Esophagus muscularis mucosa (tissue), 4 donors: ENCODE results near the gene PWWP2A. TPM values are rescaled to one million over a fixed set of nuclear protein-coding genes. Genes with fewer than 3 reads are reported as not detected.

Experiments used
- DNase-seq: peaks from one replicate; pipeline ENCODE4 v3.0.0-alpha.2; 2017; ENCODE audit errors: extremely low spot score
- H3K27ac ChIP-seq, 4 donors: fragments of 200-600 bp; sonication (generic); replicated peaks in 1 of 4; 1 replicate in 3 of 4; 2 replicates in 1 of 4; pipeline ENCODE4 v1.5.1; 2016 to 2019; ENCODE audit warnings: mild to moderate bottlenecking in 1 of 4
- H3K27me3 ChIP-seq, 4 donors: fragments of 200-600 bp; sonication (generic); one replicate each; pipeline versions ENCODE4 v1.5.1 to v1.6.0; 2016 to 2019
- H3K36me3 ChIP-seq, 4 donors: fragments of 200-600 bp; sonication (generic); one replicate each; pipeline ENCODE4 v1.5.1; 2016 to 2019
- H3K4me1 ChIP-seq, 4 donors: fragments of 200-600 bp; sonication (generic); one replicate each; pipeline ENCODE4 v1.5.1; 2016 to 2019
- H3K4me3 ChIP-seq, 4 donors: fragments of 200-600 bp; sonication (generic); 1 replicate in 2 of 4; 2 replicates in 2 of 4; pipeline ENCODE4 v1.5.1; 2016 to 2019; ENCODE audit warnings: mild to moderate bottlenecking in 4 of 4, moderate library complexity in 1 of 4
- H3K9me3 ChIP-seq, 4 donors: fragments of 200-600 bp; sonication (generic); 1 replicate in 3 of 4; 2 replicates in 1 of 4; pipeline ENCODE4 v1.5.1; 2016 to 2019
- EP300 ChIP-seq: sonication (generic); formaldehyde crosslinking; IDR thresholded peaks from one replicate; pipeline ENCODE4 v1.6.1; 2017; ENCODE audit warnings: antibody characterized with exemption
- POLR2A ChIP-seq: fragments of 450-650 bp; IDR thresholded peaks from one replicate; pipeline ENCODE4 v1.6.1; 2017; ENCODE audit warnings: antibody characterized with exemption, moderate library complexity, mild to moderate bottlenecking, low read depth
- POLR2AphosphoS5 ChIP-seq, 2 donors: sonication (generic); formaldehyde crosslinking; IDR thresholded peaks; one replicate each; pipeline ENCODE4 v1.6.1; 2017; ENCODE audit warnings: antibody characterized with exemption in 2 of 2
- WGBS: methylation state at CpG from one replicate; pipeline ENCODE4 v1.1.5; 2018; 5-methylcytosine and 5-hydroxymethylcytosine counted together
- intact Hi-C: fragments of 100-400 bp; cut with DNase I; formaldehyde crosslinking; loops from one replicate; pipeline ENCODE4 v1.15.1; 2023
- total RNA-seq, 4 donors: library from RNA; depleted of rRNA; stranded (reverse); fragments of >200 nt; gene quantifications; one replicate each; pipeline versions ENCODE4 v1.1.0 to v1.2.1, GENCODE V29; 2016
- TF ChIP-seq, protein P1 (sequence below), 3 experiments: fragments of 200-600 bp in 2 of 3; fragments of 450-650 bp in 1 of 3; sonication (generic) in 2 of 3; IDR thresholded peaks; one replicate each; pipeline ENCODE4 v1.5.1; 2017 to 2019; ENCODE audit warnings: antibody characterized with exemption in 3 of 3, mild to moderate bottlenecking in 2 of 3, moderate library complexity in 1 of 3

The PWWP2A gene
- total RNA-seq, 4 donors from 2014 or later = 17.2 to 30.3 (median 24.2) TPM

GRCh38 chr5:160092960-160093707 lies 26.1 kb downstream of the PWWP2A start:
- intact Hi-C loops = no loop called here
- TF ChIP-seq, protein P1, sequence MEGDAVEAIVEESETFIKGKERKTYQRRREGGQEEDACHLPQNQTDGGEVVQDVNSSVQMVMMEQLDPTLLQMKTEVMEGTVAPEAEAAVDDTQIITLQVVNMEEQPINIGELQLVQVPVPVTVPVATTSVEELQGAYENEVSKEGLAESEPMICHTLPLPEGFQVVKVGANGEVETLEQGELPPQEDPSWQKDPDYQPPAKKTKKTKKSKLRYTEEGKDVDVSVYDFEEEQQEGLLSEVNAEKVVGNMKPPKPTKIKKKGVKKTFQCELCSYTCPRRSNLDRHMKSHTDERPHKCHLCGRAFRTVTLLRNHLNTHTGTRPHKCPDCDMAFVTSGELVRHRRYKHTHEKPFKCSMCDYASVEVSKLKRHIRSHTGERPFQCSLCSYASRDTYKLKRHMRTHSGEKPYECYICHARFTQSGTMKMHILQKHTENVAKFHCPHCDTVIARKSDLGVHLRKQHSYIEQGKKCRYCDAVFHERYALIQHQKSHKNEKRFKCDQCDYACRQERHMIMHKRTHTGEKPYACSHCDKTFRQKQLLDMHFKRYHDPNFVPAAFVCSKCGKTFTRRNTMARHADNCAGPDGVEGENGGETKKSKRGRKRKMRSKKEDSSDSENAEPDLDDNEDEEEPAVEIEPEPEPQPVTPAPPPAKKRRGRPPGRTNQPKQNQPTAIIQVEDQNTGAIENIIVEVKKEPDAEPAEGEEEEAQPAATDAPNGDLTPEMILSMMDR (IDR thresholded peaks at IDR 0.05) = no peak
- TF ChIP-seq EP300 (no peak), POLR2A (no peak), POLR2AphosphoS5 (IDR thresholded peaks at IDR 0.05) (no peak)
- Histone ChIP-seq H3K4me3 (no peak overlapping the region), H3K4me1 (peaks cover 0 to 6% (median 5%) of the 10 kb centered on the region in 4 donors), H3K36me3 (peaks cover 9 to 37% (median 25%) of the 10 kb centered on the region in 4 donors), H3K27me3 (no peaks in the 10 kb centered on the region), H3K27ac (no peak overlapping the region), H3K9me3 (no peaks in the 10 kb centered on the region)
- DNase-seq = no peak
- 88% methylated on average over 11 of the region's 11 CpGs for WGBS

GRCh38 chr5:160092514-160092913 lies 26.7 kb downstream of the PWWP2A start:
- WGBS = 91% methylated on average over 7 of the region's 7 CpGs
- TF ChIP-seq EP300 = no peak
- no peak for TF ChIP-seq POLR2A
- TF ChIP-seq, protein P1 (IDR thresholded peaks at IDR 0.05) = no peak
- TF ChIP-seq POLR2AphosphoS5 (IDR thresholded peaks at IDR 0.05) = no peak
- H3K9me3 ChIP-seq = no peaks in the 10 kb centered on the region
- no peaks in the 10 kb centered on the region for H3K27me3 ChIP-seq
- peaks cover 9 to 37% (median 25%) of the 10 kb centered on the region in 4 donors for H3K36me3 ChIP-seq
- intact Hi-C loops = no loop called here
- no peak for DNase-seq
- peaks cover 0 to under 1% (median 0%) of the 10 kb centered on the region in 4 donors for H3K4me1 ChIP-seq
- H3K27ac ChIP-seq = no peak overlapping the region
- H3K4me3 ChIP-seq = no peak overlapping the region

- H3K36me3 ChIP-seq = peaks cover 9 to 32% (median 23%) of the 10 kb centered on the region in 4 donors
- 79% methylated on average over 1 of the region's 1 CpG for WGBS
- no peaks in the 10 kb centered on the region for H3K4me1 ChIP-seq
- H3K27ac ChIP-seq = no peak overlapping the region
- DNase-seq = no peak
- intact Hi-C loops = no loop called here
- no peaks in the 10 kb centered on the region for H3K9me3 ChIP-seq
- H3K4me3 ChIP-seq = no peak overlapping the region
- no peaks in the 10 kb centered on the region for H3K27me3 ChIP-seq
- TF ChIP-seq POLR2AphosphoS5 (IDR thresholded peaks at IDR 0.05) (no peak), POLR2A (no peak), EP300 (no peak)
- TF ChIP-seq, protein P1 (IDR thresholded peaks at IDR 0.05) = no peak
These were observed 29.2 kb downstream of the PWWP2A start for GRCh38 chr5:160090059-160090458.

- WGBS = 87% methylated on average over 2 of the region's 2 CpGs
- intact Hi-C loops = no loop called here
These were observed 29.7 kb downstream of the PWWP2A start for GRCh38 chr5:160089531-160089930.

More at GRCh38 chr5:160089531-160089930, 29.7 kb downstream of the PWWP2A start:
- H3K27ac ChIP-seq = no peak overlapping the region
- H3K36me3 ChIP-seq = peaks cover 9 to 32% (median 23%) of the 10 kb centered on the region in 4 donors
- no peaks in the 10 kb centered on the region for H3K27me3 ChIP-seq
- H3K9me3 ChIP-seq = no peaks in the 10 kb centered on the region
- TF ChIP-seq, protein P1 (IDR thresholded peaks at IDR 0.05) = no peak
- TF ChIP-seq POLR2A = no peak
- TF ChIP-seq EP300 = no peak
- no peak for TF ChIP-seq POLR2AphosphoS5 (IDR thresholded peaks at IDR 0.05)
- no peaks in the 10 kb centered on the region for H3K4me1 ChIP-seq
- DNase-seq = no peak
- no peak overlapping the region for H3K4me3 ChIP-seq
